GM12878 (cell line): ENCODE data around the gene EVI5L. TPM values are rescaled to one million over a fixed set of nuclear protein-coding genes. Genes with fewer than 3 reads are reported as not detected.
A peak's percentile ranks its signal among the peaks of the same experiment; 100 is the strongest.

Experiments used
- ATAC-seq: fragments of 200-7000 bp; cut with Tn5 transposase; 3 replicates; pipeline ENCODE4 v1.9.1; 2020; ENCODE audit warnings: mild to moderate bottlenecking, moderate library complexity
- BruUV-seq: library from RNA; stranded (reverse); fragments of 400-500 nt; replicated peaks from 2 replicates; lab custom pipeline; 2021; lab: Mats Ljungman, UMichigan
- CTCF ChIA-PET: fragments of 300-600 bp; sonication (Branson Sonifier 250); formaldehyde crosslinking; extraction: SDS; loops from one replicate; lab custom pipeline; 2021; ENCODE audit warnings: inconsistent platforms; lab: Yijun Ruan, JAX
- POLR2A ChIA-PET: fragments of 350-600 bp; formaldehyde crosslinking; extraction: SDS; loops from one replicate; lab custom pipeline; 2021; ENCODE audit warnings: inconsistent platforms; lab: Charles Lee
- RAD21 ChIA-PET: fragments of 300-600 bp; sonication (Branson Sonifier 250); formaldehyde crosslinking; loops from one replicate; lab custom pipeline; 2023; ENCODE audit warnings: antibody characterized with exemption; ENCODE audit not compliant: unreplicated experiment; lab: Charles Lee
- SMC1A ChIA-PET: fragments of 300-600 bp; sonication (Branson Sonifier 250); formaldehyde crosslinking; loops from one replicate; lab custom pipeline; 2023; ENCODE audit not compliant: unreplicated experiment, uncharacterized antibody; lab: Charles Lee
- DNase-seq: peaks from one replicate; pipeline ENCODE4 v3.0.0-alpha.2; 2011; ENCODE audit warnings: low read depth, low spot score
- FAIRE-seq: peaks from 3 replicates; lab custom pipeline; 2011; peaks lifted over from hg19 to GRCh38; lab: Jason Lieb, UNC
- H2AFZ ChIP-seq: 2 replicates; pipeline ENCODE4 v1.6.0; 2011; ENCODE audit warnings: low read depth, low read length, control low read depth; ENCODE audit not compliant: control insufficient read depth
- H3K27ac ChIP-seq: 2 replicates; pipeline ENCODE4 v1.5.1; 2011; ENCODE audit warnings: control low read depth; ENCODE audit not compliant: control insufficient read depth, insufficient read depth
- H3K27me3 ChIP-seq, 2 experiments: replicated peaks in 1 of 2; 2 replicates each; pipeline versions ENCODE4 v1.6.0 to v1.6.1; 2011; ENCODE audit warnings: low read length in 1 of 2; ENCODE audit not compliant: control insufficient read depth in 2 of 2, insufficient read depth in 2 of 2
- H3K36me3 ChIP-seq, 2 experiments: 2 replicates each; pipeline ENCODE4 v1.5.1; 2011; ENCODE audit warnings: low read length in 1 of 2; ENCODE audit not compliant: control insufficient read depth in 2 of 2, insufficient read depth in 2 of 2
- H3K4me1 ChIP-seq: 2 replicates; pipeline ENCODE4 v1.6.1; 2011; ENCODE audit warnings: mild to moderate bottlenecking, low read length, moderate library complexity, mixed read lengths; ENCODE audit not compliant: control insufficient read depth, insufficient read depth
- H3K4me2 ChIP-seq: 2 replicates; pipeline ENCODE4 v1.6.0; 2011; ENCODE audit warnings: control low read depth; ENCODE audit not compliant: control insufficient read depth, insufficient read depth
- H3K4me3 ChIP-seq: fragments of 200-600 bp; sonication (generic); 2 replicates; pipeline ENCODE4 v1.5.1; 2016
- H3K79me2 ChIP-seq: 2 replicates; pipeline ENCODE4 v1.6.0; 2011; ENCODE audit warnings: low read length; ENCODE audit not compliant: control insufficient read depth, insufficient read depth
- H3K9ac ChIP-seq: 2 replicates; pipeline ENCODE4 v1.8.0; 2011; ENCODE audit warnings: low read length, control low read depth, mixed read lengths; ENCODE audit not compliant: control insufficient read depth, insufficient read depth
- H3K9me3 ChIP-seq: replicated peaks from 3 replicates; pipeline ENCODE4 v1.5.1; 2011; ENCODE audit warnings: mild to moderate bottlenecking, low read length; ENCODE audit not compliant: control insufficient read depth, insufficient read depth
- H4K20me1 ChIP-seq: 2 replicates; pipeline ENCODE4 v1.6.0; 2011; ENCODE audit not compliant: control insufficient read depth, insufficient read depth
- FOXM1 ChIP-seq: IDR thresholded peaks from 2 replicates; pipeline ENCODE4 v1.6.1; 2012; ENCODE audit warnings: low read depth, mild to moderate bottlenecking, inconsistent platforms, low read length, moderate library complexity
- IKZF2 ChIP-seq, 2 experiments: fragments of 450-650 bp; IDR thresholded peaks; 2 replicates each; pipeline ENCODE4 v1.6.1; 2017; ENCODE audit warnings: mild to moderate bottlenecking in 2 of 2, moderate library complexity in 2 of 2
- KAT2A ChIP-seq: conservative IDR thresholded peaks from 2 replicates; pipeline ENCODE4 v1.6.1; 2011; ENCODE audit warnings: low read depth, low read length; ENCODE audit not compliant: control insufficient read depth
- MYB ChIP-seq: fragments of 150-350 bp; IDR thresholded peaks from 2 replicates; pipeline ENCODE4 v1.6.1; 2014; ENCODE audit warnings: mild to moderate bottlenecking, low read depth, low read length, borderline replicate concordance
- NR2F1 ChIP-seq: fragments of 450-650 bp; conservative IDR thresholded peaks from 2 replicates; pipeline ENCODE4 v1.6.1; 2017; ENCODE audit warnings: mild to moderate bottlenecking
- NRF1 ChIP-seq: conservative IDR thresholded peaks from 2 replicates; pipeline ENCODE4 v1.6.1; 2011; ENCODE audit warnings: mild to moderate bottlenecking, low read depth, low read length, improper control_type of control experiment
- POLR2AphosphoS5 ChIP-seq: IDR thresholded peaks from 2 replicates; pipeline ENCODE4 v1.6.1; 2011; ENCODE audit warnings: mild to moderate bottlenecking, low read length, inconsistent platforms
- RFX5 ChIP-seq: IDR thresholded peaks from 2 replicates; pipeline ENCODE4 v1.6.1; 2011; ENCODE audit warnings: low read depth, low read length, improper control_type of control experiment
- RUNX3 ChIP-seq: IDR thresholded peaks from 2 replicates; pipeline ENCODE4 v1.6.1; 2012; ENCODE audit warnings: low read length, inconsistent platforms
- SPI1 ChIP-seq: IDR thresholded peaks from 2 replicates; pipeline ENCODE4 v1.6.1; 2011; ENCODE audit warnings: low read depth, mild to moderate bottlenecking, low read length, moderate library complexity, borderline replicate concordance; ENCODE audit not compliant: insufficient read depth
- SREBF2 ChIP-seq: IDR thresholded peaks from 2 replicates; pipeline ENCODE4 v1.6.1; 2012; ENCODE audit warnings: mild to moderate bottlenecking, low read length
- WGBS: methylation state at CpG from one replicate; pipeline ENCODE4 v1.1.6; 2016; ENCODE audit warnings: low lambda C conversion rate; ENCODE audit not compliant: insufficient replicate concordance, insufficient coverage; ENCODE audit errors: missing lambda C conversion rate; 5-methylcytosine and 5-hydroxymethylcytosine counted together
- in situ Hi-C: fragments of 300-500 bp; cut with MboI; formaldehyde crosslinking; loops from 9 replicates; pipeline ENCODE4 v1.14.3; 2018; ENCODE audit warnings: mixed read lengths
- intact Hi-C: fragments of 100-400 bp; cut with micrococcal nuclease; formaldehyde crosslinking; loops from one replicate; pipeline ENCODE4 v1.14.2; 2022; ENCODE audit not compliant: unreplicated experiment
- polyA plus RNA-seq, 11 experiments: library from polyadenylated mRNA; depleted of rRNA in 4 of 11; unstranded in 6 of 11; stranded (reverse) in 5 of 11; fragments of >200 nt; fragmentation: Nextera tagmentation in 4 of 11; fragmentation: Illumina TruSeq in 1 of 11; extraction: Ambion mirVana in 4 of 11; extraction: Trizol in 1 of 11; gene quantifications; 1 replicate in 1 of 11; 2 replicates in 10 of 11; pipeline versions ENCODE4 v1.2.1 to v1.2.3, GENCODE V29; 2011 to 2016; ENCODE audit warnings: inconsistent platforms in 2 of 11, missing spikeins in 2 of 11, low read depth in 1 of 11
- total RNA-seq, 4 experiments: library from RNA; depleted of rRNA in 3 of 4; stranded (reverse); fragments of >200 nt in 3 of 4; fragmentation: Illumina TruSeq in 1 of 4; extraction: Trizol in 1 of 4; gene quantifications; 2 replicates each; pipeline versions ENCODE4 v1.2.1 to v1.2.3, GENCODE V29; 2013 to 2021
- TF ChIP-seq, protein P1 (sequence below): fragments of 450-650 bp; IDR thresholded peaks from 2 replicates; pipeline ENCODE4 v1.6.1; 2018; ENCODE audit warnings: borderline replicate concordance, mild to moderate bottlenecking; ENCODE audit not compliant: partially characterized antibody
- TF ChIP-seq, protein P2 (sequence below): IDR thresholded peaks from 2 replicates; pipeline ENCODE4 v1.6.1; 2011; ENCODE audit warnings: borderline replicate concordance, low read depth, mild to moderate bottlenecking, moderate library complexity, low read length; ENCODE audit not compliant: insufficient read depth, poor library complexity, severe bottlenecking

EVI5L gene
- total and polyA plus RNA-seq, 10 of the 15 experiments (the other 5 are each of a cell fraction or from before 2014, with no cell fraction given): 0.23 to 13.8 (median 5.0) TPM

DNA sequence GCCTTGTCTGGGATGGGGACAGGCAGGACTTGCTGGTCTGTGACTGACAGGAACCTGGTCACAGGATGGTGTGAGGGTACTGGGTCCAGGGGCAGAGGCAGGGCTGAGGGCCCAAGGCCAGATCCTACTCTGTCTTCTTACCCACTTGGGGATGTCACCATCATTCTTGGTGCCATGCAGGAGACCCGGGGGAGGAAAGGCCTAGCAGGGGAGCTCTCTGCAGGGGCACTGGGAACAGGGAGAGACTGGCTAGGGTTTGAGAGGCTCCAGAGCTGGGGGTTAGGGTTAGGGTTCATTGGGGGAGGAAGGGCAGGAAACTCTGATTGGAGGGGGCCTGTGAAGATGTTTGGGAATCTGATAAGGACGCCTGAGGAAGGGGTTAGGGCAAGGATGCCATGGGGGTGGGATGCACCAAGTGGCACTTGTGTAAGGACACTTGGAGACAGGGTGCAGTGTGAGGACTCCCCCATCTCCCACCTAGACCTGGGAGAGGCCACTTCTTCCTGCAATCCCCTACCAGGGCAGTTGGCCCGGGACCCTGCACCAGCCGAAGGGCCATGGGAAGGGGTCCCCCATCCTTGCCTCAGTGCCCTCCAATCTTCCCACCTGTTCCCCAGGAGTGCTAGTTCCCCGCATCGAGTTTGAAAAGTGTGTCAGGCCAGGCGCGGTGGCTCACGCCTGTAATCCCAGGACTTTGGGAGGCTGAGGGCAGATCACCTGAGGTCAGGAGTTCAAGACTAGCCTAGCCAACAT, 37.2 kb downstream of the EVI5L start:
- CTCF ChIA-PET: interaction anchor here (0.8 kb wide), 1 partner anchor 36 kb away, joined by 4 read pairs; no protein-coding TSS in a partner anchor
- no peak for ATAC-seq

DNA sequence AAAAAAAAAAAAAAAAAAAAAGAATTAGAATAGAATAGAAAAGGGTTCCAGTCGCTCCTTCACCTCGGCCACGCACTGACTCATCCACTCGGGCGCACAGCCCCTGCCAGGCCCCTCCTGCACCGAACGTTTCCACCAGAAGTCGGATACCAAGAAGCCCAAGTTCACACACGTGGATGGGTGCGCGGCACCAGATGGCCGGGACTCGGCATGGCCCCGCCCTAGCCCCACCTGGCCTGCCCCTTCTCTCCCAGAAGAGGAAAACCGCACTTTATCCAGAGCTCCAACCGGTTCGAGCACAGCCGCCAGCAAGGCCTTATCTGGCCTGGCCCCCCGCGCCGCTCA, 38.3 kb downstream of the EVI5L start:
- Histone ChIP-seq H3K4me2 (peak overlapping the region; percentile 95), H2AFZ (no peak overlapping the region), H3K9me3 (no peaks in the 10 kb centered on the region; the same call in 2 of the 3 replicates), H3K36me3 (no peaks in the 10 kb centered on the region), H3K79me2 (no peaks in the 10 kb centered on the region), H4K20me1 (no peaks in the 10 kb centered on the region), H3K4me1 (peaks cover 12% of the 10 kb centered on the region; the same call in 1 of the 2 replicates), H3K27ac (no peak overlapping the region), H3K4me3 (no peak overlapping the region), H3K9ac (no peak overlapping the region), H3K27me3 (peaks cover 5 to 9% of the 10 kb centered on the region in 2 experiments; a peak in 3 of 4 replicates)
- SMC1A ChIA-PET: no interaction called here
- CTCF ChIA-PET: interaction anchor here (0.8 to 2.0 kb wide), 11 partner anchors 9 to 238 kb away, joined by 3 to 19 read pairs (median 4); partner anchors contain the start of genes PET100, SNAPC2 and TIMM44
- ATAC-seq (no peak), FAIRE-seq (no peak), DNase-seq (no peak)
- intact Hi-C loops: loop anchor here (2.0 kb wide), 1 partner anchor 35 kb away; the partner anchor contains the start of gene MAP2K7
- in situ Hi-C loops: no loop called here
- POLR2A ChIA-PET: interaction anchor here (1.8 kb wide), 1 partner anchor 52 kb away, joined by 4 read pairs; the partner anchor contains the start of gene SNAPC2
- RAD21 ChIA-PET: interaction anchor here (1.1 to 1.7 kb wide), 3 partner anchors 35 to 300 kb away, joined by 4 to 8 read pairs (median 7); partner anchors contain the start of genes MAP2K7 and SNAPC2
- no TSS peak for BruUV-seq
- WGBS: 27% methylated on average over 21 of the region's 21 CpGs
- TF ChIP-seq, protein P1, sequence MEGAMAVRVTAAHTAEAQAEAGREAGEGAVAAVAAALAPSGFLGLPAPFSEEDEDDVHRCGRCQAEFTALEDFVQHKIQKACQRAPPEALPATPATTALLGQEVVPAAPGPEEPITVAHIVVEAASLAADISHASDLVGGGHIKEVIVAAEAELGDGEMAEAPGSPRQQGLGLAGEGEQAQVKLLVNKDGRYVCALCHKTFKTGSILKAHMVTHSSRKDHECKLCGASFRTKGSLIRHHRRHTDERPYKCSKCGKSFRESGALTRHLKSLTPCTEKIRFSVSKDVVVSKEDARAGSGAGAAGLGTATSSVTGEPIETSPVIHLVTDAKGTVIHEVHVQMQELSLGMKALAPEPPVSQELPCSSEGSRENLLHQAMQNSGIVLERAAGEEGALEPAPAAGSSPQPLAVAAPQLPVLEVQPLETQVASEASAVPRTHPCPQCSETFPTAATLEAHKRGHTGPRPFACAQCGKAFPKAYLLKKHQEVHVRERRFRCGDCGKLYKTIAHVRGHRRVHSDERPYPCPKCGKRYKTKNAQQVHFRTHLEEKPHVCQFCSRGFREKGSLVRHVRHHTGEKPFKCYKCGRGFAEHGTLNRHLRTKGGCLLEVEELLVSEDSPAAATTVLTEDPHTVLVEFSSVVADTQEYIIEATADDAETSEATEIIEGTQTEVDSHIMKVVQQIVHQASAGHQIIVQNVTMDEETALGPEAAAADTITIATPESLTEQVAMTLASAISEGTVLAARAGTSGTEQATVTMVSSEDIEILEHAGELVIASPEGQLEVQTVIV: no peak
- TF ChIP-seq POLR2AphosphoS5: no peak
- no peak for TF ChIP-seq IKZF2 (IDR thresholded peaks at IDR 0.05)
- no peak for TF ChIP-seq NR2F1
- no peak for TF ChIP-seq FOXM1
- TF ChIP-seq RFX5: no peak
- no peak for TF ChIP-seq MYB
- no peak for TF ChIP-seq NRF1
- TF ChIP-seq SPI1: no peak
- no peak for TF ChIP-seq RUNX3
- TF ChIP-seq, protein P2, sequence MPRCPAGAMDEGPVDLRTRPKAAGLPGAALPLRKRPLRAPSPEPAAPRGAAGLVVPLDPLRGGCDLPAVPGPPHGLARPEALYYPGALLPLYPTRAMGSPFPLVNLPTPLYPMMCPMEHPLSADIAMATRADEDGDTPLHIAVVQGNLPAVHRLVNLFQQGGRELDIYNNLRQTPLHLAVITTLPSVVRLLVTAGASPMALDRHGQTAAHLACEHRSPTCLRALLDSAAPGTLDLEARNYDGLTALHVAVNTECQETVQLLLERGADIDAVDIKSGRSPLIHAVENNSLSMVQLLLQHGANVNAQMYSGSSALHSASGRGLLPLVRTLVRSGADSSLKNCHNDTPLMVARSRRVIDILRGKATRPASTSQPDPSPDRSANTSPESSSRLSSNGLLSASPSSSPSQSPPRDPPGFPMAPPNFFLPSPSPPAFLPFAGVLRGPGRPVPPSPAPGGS: no peak
- TF ChIP-seq SREBF2: no peak

More for the DNA sequence above, 37.2 kb downstream of the EVI5L start:
- TF ChIP-seq KAT2A: no peak
- no TSS peak for BruUV-seq
- no peak overlapping the region for H2AFZ ChIP-seq
- ChIA-PET POLR2A (no interaction called here), SMC1A (no interaction called here), RAD21 (no interaction called here)
- in situ Hi-C loops (no loop called here), intact Hi-C loops (no loop called here)
- H3K27ac ChIP-seq: no peak overlapping the region
- H4K20me1 ChIP-seq: no peaks in the 10 kb centered on the region
- no peak overlapping the region for H3K9ac ChIP-seq
- no peaks in the 10 kb centered on the region for H3K36me3 ChIP-seq
- H3K4me2 ChIP-seq: no peak overlapping the region
- no peak overlapping the region for H3K4me3 ChIP-seq
- H3K27me3 ChIP-seq: peaks cover 2 to 7% of the 10 kb centered on the region in 2 experiments; a peak in 3 of 4 replicates
- no peaks in the 10 kb centered on the region for H3K79me2 ChIP-seq
- peaks cover 13% of the 10 kb centered on the region; the same call in 1 of the 2 replicates for H3K4me1 ChIP-seq
- 76% methylated on average over 9 of the region's 9 CpGs for WGBS
- H3K9me3 ChIP-seq: no peaks in the 10 kb centered on the region; the same call in 2 of the 3 replicates
- no peak for DNase-seq
- FAIRE-seq: no peak
